Upper lobe of right lung (tissue), 1 donor: ENCODE measurements around the gene MPPED2. TPM values are rescaled to one million over a fixed set of nuclear protein-coding genes. Genes with fewer than 3 reads are reported as not detected.

Experiments used
- ATAC-seq: fragments of 200-7000 bp; cut with Tn5 transposase; one replicate; pipeline ENCODE4 v1.9.1; 2020; ENCODE audit warnings: mild to moderate bottlenecking, moderate library complexity
- DNase-seq: peaks from one replicate; pipeline ENCODE4 v3.0.0-alpha.2; 2020
- H3K27ac ChIP-seq: fragments of 200-600 bp; one replicate; pipeline ENCODE4 v1.8.0; 2022
- H3K27me3 ChIP-seq: fragments of 200-600 bp; one replicate; pipeline ENCODE4 v1.8.0; 2022; ENCODE audit warnings: mild to moderate bottlenecking
- H3K36me3 ChIP-seq: fragments of 200-600 bp; one replicate; pipeline ENCODE4 v1.8.0; 2022
- H3K4me1 ChIP-seq: fragments of 200-600 bp; one replicate; pipeline ENCODE4 v1.8.0; 2022
- H3K4me3 ChIP-seq: fragments of 200-600 bp; one replicate; pipeline ENCODE4 v1.8.0; 2022; ENCODE audit warnings: mild to moderate bottlenecking
- H3K9me3 ChIP-seq: fragments of 200-600 bp; one replicate; pipeline ENCODE4 v1.8.0; 2022
- intact Hi-C: fragments of 100-400 bp; cut with DNase I; formaldehyde crosslinking; loops from one replicate; pipeline ENCODE4 v1.11.0; 2022
- total RNA-seq: library from RNA; stranded (reverse); fragmentation: NEBNext Ultra II Directional; extraction: Animal tissue kit (Norgen Biotek cat#: 25700); gene quantifications from one replicate; pipeline ENCODE4 v1.2.1, GENCODE V29; 2021
- TF ChIP-seq, protein P1 (sequence below): fragments of 200-600 bp; IDR thresholded peaks from one replicate; pipeline ENCODE4 v1.8.0; 2022; ENCODE audit warnings: antibody characterized with exemption
- donor health status: DM: no; HTN: yes; CAD: no; lungs with severe emphysema.

The MPPED2 gene
- total RNA-seq, 1 donor from 2014 or later: 1.3 TPM

DNA sequence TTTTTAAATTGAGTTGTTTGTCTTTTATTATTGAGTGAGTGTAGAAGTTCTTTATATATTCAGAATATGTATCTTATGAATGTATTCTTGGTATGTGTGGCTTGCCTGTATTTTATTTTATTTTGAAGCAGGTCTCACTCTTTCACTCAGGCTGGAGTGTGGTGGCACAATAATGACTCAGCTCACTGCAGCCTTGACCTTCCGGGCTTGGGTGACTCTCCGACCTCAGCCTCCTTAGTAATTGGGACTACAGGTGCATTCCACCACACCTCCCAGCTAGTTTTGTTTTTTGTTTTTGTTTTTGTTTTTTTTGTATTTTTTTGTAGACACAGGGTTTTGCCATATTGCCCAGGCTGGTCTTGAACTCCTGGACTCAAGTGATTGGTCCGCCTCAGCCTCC lies 24.5 kb upstream of the MPPED2 start:
- Histone ChIP-seq H3K4me3 (no peak overlapping the region), H3K4me1 (no peaks in the 10 kb centered on the region), H3K9me3 (no peaks in the 10 kb centered on the region), H3K36me3 (no peaks in the 10 kb centered on the region), H3K27me3 (peaks cover 8% of the 10 kb centered on the region), H3K27ac (no peak overlapping the region)
- DNase-seq (no peak), ATAC-seq (no peak)
- intact Hi-C loops: no loop called here
- TF ChIP-seq, protein P1, sequence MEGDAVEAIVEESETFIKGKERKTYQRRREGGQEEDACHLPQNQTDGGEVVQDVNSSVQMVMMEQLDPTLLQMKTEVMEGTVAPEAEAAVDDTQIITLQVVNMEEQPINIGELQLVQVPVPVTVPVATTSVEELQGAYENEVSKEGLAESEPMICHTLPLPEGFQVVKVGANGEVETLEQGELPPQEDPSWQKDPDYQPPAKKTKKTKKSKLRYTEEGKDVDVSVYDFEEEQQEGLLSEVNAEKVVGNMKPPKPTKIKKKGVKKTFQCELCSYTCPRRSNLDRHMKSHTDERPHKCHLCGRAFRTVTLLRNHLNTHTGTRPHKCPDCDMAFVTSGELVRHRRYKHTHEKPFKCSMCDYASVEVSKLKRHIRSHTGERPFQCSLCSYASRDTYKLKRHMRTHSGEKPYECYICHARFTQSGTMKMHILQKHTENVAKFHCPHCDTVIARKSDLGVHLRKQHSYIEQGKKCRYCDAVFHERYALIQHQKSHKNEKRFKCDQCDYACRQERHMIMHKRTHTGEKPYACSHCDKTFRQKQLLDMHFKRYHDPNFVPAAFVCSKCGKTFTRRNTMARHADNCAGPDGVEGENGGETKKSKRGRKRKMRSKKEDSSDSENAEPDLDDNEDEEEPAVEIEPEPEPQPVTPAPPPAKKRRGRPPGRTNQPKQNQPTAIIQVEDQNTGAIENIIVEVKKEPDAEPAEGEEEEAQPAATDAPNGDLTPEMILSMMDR: no peak

GRCh38 chr11:30608534-30608933 lies 22.4 kb upstream of the MPPED2 start:
- TF ChIP-seq, protein P1: no peak
- ATAC-seq: no peak
- intact Hi-C loops: no loop called here

DNA sequence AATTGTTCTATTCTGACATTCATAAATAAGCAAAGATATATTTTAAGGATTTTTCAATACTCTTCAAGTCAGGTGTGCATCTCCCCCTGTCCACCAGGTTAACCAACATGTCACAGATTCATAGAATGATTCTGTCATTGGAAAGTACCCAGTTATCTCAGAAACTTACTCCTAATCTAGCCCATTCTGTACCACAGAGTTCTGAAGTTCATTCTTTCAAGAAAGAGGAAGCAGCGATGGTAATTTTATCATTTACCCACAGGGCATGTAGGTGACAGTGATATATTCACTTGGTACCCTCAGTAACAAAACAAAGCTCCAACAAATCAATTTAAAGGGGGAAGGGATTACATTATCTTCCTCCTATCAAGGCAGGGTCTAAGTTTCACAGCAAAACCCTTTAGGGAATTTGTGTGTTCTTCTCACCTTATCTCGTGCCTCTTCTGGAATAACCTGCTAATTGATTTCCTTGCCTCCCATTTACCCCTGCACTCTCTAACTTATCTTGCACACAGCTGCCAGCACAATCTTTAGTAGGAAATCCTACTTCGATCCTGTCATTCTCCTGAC lies 19.0 kb upstream of the MPPED2 start:
- no peaks in the 10 kb centered on the region for H3K27me3 ChIP-seq
- no peak for DNase-seq
- TF ChIP-seq, protein P1: no peak
- no peak overlapping the region for H3K27ac ChIP-seq
- no peaks in the 10 kb centered on the region for H3K36me3 ChIP-seq
- H3K4me3 ChIP-seq: no peak overlapping the region
- no peaks in the 10 kb centered on the region for H3K9me3 ChIP-seq
- no peaks in the 10 kb centered on the region for H3K4me1 ChIP-seq
- intact Hi-C loops: no loop called here
- no peak for ATAC-seq

More at GRCh38 chr11:30608534-30608933, 22.4 kb upstream of the MPPED2 start:
- Histone ChIP-seq H3K27ac (no peak overlapping the region), H3K36me3 (no peaks in the 10 kb centered on the region), H3K9me3 (no peaks in the 10 kb centered on the region), H3K4me3 (no peak overlapping the region), H3K4me1 (no peaks in the 10 kb centered on the region), H3K27me3 (no peaks in the 10 kb centered on the region)
- DNase-seq: no peak

DNA sequence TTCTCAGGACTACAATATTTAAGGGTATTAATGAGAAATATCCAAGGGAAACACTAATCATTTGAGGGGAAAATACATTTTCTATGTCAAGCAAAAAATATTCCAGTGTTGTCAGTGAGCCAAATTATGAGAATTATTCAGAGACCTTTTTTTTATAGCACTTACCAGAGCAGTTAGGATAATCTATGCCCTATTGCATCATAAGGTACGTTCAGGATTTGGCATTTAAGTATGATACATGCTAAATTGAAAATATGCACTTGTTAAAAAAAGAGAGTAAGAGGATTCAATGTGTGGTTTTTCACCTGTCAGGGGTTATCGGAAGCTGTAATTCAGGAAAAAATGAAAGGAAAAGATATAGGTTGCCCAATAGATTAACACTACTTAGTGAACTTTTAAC lies 17.2 kb upstream of the MPPED2 start:
- DNase-seq (no peak), ATAC-seq (no peak)
- Histone ChIP-seq H3K27me3 (no peaks in the 10 kb centered on the region), H3K4me1 (no peaks in the 10 kb centered on the region), H3K27ac (no peak overlapping the region), H3K9me3 (no peaks in the 10 kb centered on the region), H3K36me3 (no peaks in the 10 kb centered on the region), H3K4me3 (no peak overlapping the region)
- TF ChIP-seq, protein P1: no peak
- intact Hi-C loops: no loop called here

DNA sequence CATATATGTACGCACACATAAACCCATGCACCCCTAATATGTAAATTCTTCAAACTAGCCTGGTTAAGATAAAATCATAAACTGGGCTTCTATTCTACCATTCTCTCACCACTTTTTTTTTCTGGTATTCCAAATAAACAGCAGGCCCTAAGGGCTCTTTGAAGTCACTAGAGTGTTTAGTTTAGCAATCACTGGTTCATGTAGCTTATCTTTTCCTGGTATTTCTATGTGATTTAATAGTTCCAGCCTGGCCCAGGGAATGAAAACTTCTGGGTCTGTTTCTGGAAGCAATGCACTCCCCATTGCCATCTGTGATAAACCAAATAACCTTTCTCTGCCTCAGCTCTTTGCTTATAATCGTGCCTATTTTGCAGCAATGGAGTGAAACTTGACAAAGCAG lies 10.7 kb upstream of the MPPED2 start:
- H3K27ac ChIP-seq: no peak overlapping the region
- H3K9me3 ChIP-seq: no peaks in the 10 kb centered on the region
- TF ChIP-seq, protein P1: no peak
- DNase-seq (no peak), ATAC-seq (no peak)
- intact Hi-C loops: no loop called here
- no peaks in the 10 kb centered on the region for H3K4me1 ChIP-seq
- H3K27me3 ChIP-seq: no peaks in the 10 kb centered on the region
- H3K4me3 ChIP-seq: no peak overlapping the region
- H3K36me3 ChIP-seq: no peaks in the 10 kb centered on the region

- no peaks in the 10 kb centered on the region for H3K4me1 ChIP-seq
- intact Hi-C loops: no loop called here
Measured at GRCh38 chr11:30595934-30596333, 9.8 kb upstream of the MPPED2 start.

More at GRCh38 chr11:30595934-30596333, 9.8 kb upstream of the MPPED2 start:
- Histone ChIP-seq H3K9me3 (no peaks in the 10 kb centered on the region), H3K36me3 (no peaks in the 10 kb centered on the region), H3K27ac (no peak overlapping the region), H3K27me3 (no peaks in the 10 kb centered on the region), H3K4me3 (no peak overlapping the region)
- TF ChIP-seq, protein P1: no peak
- DNase-seq: no peak
- no peak for ATAC-seq
